GM19025 (cell line): Measurements from ENCODE around the gene TBXAS1.

Experiments
- ATAC-seq: cut with Tn5 transposase; IDR thresholded peaks from one replicate; pipeline ENCODE4 v1.9.1; 2021; ENCODE audit warnings: mild to moderate bottlenecking, low read depth, moderate library complexity; ENCODE audit not compliant: unreplicated experiment

TBXAS1 gene

GRCh38 chr7:140015471-140015970 is 186.5 kb downstream of the TBXAS1 start:
- ATAC-seq: no peak

- ATAC-seq: no peak
Measured at GRCh38 chr7:140016540-140016939, 187.5 kb downstream of the TBXAS1 start.

GRCh38 chr7:140017034-140017433 is 188.0 kb downstream of the TBXAS1 start:
- ATAC-seq: no peak

GRCh38 chr7:140017543-140017942 is 188.5 kb downstream of the TBXAS1 start:
- ATAC-seq: no peak

- ATAC-seq: no peak
Measured at GRCh38 chr7:140018125-140019043, 189.3 kb downstream of the TBXAS1 start.

GRCh38 chr7:140019172-140019571 is 190.1 kb downstream of the TBXAS1 start:
- no peak for ATAC-seq

- no peak for ATAC-seq
Measured at GRCh38 chr7:140019606-140020005, 190.5 kb downstream of the TBXAS1 start.

GRCh38 chr7:140021603-140022002 is 192.5 kb downstream of the TBXAS1 start:
- no peak for ATAC-seq

- no peak for ATAC-seq
Measured at GRCh38 chr7:140022582-140023211, 193.6 kb downstream of the TBXAS1 start.

- no peak for ATAC-seq
Measured at GRCh38 chr7:140023728-140024127, 194.7 kb downstream of the TBXAS1 start.

GRCh38 chr7:140024585-140024984 is 195.5 kb downstream of the TBXAS1 start:
- ATAC-seq: no peak

- no peak for ATAC-seq
Measured at GRCh38 chr7:140025241-140025640, 196.2 kb downstream of the TBXAS1 start.

- ATAC-seq: no peak
Measured at GRCh38 chr7:140025814-140026433, 196.9 kb downstream of the TBXAS1 start.

- ATAC-seq: no peak
Measured at GRCh38 chr7:140026935-140027334, 197.9 kb downstream of the TBXAS1 start.

- no peak for ATAC-seq
Measured at GRCh38 chr7:140027858-140028257, 198.8 kb downstream of the TBXAS1 start.

- no peak for ATAC-seq
Measured at GRCh38 chr7:140028311-140028710, 199.2 kb downstream of the TBXAS1 start.

- ATAC-seq: no peak
Measured at GRCh38 chr7:140029072-140029471, 200.0 kb downstream of the TBXAS1 start.

- ATAC-seq: no peak
Measured at GRCh38 chr7:140031364-140031763, 202.3 kb downstream of the TBXAS1 start.

- ATAC-seq: no peak
Measured at GRCh38 chr7:140033036-140033435, 204.0 kb downstream of the TBXAS1 start.

- no peak for ATAC-seq
Measured at GRCh38 chr7:140033779-140034363, 204.8 kb downstream of the TBXAS1 start.

GRCh38 chr7:140034421-140034820 is 205.4 kb downstream of the TBXAS1 start:
- ATAC-seq: no peak
